Measurements from ENCODE around the gene SPTBN4.
"Not testable (repeated sequence)": the region's sequence is repeated elsewhere in the genome, so short reads cannot be mapped to it uniquely, and the experiment has no call there.

SPTBN4 gene

DNA sequence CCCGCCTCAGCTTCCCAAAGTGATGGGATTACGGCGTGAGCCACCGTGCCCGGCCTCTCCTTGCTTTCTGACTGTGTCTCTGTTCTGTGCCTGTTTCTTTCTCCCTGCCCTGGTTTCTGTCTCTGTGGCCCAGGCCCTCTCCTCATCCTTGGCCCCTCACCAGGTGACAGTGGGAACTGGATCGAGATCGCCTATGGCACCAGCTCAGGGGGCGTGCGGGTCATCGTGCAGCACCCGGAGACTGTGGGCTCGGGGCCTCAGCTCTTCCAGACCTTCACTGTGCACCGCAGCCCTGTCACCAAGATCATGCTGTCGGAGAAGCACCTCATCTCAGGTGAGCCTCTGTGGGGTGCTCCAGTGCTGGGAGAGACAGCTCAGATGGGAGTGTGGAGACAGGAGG lies 119.8 kb downstream of the SPTBN4 start:
- TF ChIP-seq, protein P1, sequence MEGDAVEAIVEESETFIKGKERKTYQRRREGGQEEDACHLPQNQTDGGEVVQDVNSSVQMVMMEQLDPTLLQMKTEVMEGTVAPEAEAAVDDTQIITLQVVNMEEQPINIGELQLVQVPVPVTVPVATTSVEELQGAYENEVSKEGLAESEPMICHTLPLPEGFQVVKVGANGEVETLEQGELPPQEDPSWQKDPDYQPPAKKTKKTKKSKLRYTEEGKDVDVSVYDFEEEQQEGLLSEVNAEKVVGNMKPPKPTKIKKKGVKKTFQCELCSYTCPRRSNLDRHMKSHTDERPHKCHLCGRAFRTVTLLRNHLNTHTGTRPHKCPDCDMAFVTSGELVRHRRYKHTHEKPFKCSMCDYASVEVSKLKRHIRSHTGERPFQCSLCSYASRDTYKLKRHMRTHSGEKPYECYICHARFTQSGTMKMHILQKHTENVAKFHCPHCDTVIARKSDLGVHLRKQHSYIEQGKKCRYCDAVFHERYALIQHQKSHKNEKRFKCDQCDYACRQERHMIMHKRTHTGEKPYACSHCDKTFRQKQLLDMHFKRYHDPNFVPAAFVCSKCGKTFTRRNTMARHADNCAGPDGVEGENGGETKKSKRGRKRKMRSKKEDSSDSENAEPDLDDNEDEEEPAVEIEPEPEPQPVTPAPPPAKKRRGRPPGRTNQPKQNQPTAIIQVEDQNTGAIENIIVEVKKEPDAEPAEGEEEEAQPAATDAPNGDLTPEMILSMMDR (IDR thresholded peaks at IDR 0.05; ENCODE audit: borderline replicate concordance, insufficient read depth, low read depth, low read length): no peak
- H3K4me3 ChIP-seq (ENCODE audit: low read depth, low read length): no peak overlapping the region

DNA sequence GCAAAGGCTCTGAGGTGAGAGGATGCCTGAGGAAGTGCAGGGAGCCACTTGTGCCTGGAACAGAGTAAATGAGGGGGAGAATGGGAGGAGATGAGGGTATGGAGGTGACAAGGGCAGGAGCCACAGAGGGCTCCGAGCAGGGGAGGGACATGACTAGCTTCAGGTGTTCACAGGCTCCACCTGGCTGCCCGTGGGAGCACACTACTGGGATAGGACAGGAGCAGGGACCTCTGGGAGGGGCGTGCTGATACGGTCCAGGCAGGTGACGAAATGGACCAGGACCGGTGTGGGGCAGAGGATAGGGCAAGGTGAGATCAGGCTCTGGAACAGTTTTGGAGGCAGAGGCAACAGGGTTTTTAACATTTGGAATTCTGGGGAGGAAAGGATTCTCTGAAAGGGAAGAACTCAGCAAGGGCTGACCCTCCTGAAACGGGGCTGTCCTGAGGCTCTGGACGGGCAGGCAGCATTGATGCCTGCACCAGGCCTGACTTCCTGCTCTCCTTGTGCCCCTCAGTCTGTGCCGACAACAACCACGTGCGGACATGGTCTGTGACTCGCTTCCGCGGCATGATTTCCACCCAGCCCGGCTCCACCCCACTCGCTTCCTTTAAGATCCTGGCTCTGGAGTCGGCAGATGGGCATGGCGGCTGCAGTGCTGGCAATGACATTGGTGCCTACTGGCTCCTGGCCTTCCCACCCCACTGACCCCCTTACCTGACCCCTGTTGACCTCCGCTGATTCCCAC lies 121.5 kb downstream of the SPTBN4 start:
- TF ChIP-seq, protein P1 (IDR thresholded peaks at IDR 0.05; ENCODE audit: borderline replicate concordance, insufficient read depth, low read depth, low read length): no peak

DNA sequence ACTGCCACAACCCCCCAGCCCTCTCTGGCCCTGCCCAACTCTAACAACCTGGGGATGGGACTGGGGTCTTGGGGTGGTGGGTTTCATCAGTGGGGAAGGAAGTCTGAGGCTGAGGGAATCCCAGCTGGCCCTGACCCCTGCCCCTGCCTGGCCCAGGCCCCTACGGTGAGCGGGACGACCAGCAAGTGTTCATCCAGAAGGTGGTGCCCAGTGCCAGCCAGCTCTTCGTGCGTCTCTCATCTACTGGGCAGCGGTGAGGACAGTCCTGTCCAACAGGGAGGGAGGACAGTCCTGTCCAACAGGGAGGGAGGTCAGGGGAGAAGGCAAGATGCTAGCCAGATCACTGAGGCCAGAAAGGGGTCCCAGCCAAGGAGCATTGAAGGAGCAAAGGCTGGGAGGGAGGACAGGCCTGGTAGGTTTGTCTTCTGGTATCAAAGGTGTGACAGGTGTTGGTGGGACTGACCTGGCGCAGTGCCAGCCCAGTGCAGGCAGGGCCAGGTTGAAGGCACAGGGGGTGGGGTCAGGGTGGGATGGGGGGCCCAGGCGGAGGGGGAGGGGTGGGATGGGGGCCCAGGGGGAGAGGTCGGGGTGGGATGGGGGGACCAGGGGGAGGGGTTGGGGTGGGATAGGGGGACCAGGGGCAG lies 122.2 kb downstream of the SPTBN4 start:
- TF ChIP-seq, protein P1 (IDR thresholded peaks at IDR 0.05; ENCODE audit: borderline replicate concordance, insufficient read depth, low read depth, low read length): no peak
- H3K4me3 ChIP-seq (ENCODE audit: low read depth, low read length): no peak overlapping the region

More for the DNA sequence above, 121.5 kb downstream of the SPTBN4 start:
- H3K4me3 ChIP-seq (ENCODE audit: low read depth, low read length): no peak overlapping the region

DNA sequence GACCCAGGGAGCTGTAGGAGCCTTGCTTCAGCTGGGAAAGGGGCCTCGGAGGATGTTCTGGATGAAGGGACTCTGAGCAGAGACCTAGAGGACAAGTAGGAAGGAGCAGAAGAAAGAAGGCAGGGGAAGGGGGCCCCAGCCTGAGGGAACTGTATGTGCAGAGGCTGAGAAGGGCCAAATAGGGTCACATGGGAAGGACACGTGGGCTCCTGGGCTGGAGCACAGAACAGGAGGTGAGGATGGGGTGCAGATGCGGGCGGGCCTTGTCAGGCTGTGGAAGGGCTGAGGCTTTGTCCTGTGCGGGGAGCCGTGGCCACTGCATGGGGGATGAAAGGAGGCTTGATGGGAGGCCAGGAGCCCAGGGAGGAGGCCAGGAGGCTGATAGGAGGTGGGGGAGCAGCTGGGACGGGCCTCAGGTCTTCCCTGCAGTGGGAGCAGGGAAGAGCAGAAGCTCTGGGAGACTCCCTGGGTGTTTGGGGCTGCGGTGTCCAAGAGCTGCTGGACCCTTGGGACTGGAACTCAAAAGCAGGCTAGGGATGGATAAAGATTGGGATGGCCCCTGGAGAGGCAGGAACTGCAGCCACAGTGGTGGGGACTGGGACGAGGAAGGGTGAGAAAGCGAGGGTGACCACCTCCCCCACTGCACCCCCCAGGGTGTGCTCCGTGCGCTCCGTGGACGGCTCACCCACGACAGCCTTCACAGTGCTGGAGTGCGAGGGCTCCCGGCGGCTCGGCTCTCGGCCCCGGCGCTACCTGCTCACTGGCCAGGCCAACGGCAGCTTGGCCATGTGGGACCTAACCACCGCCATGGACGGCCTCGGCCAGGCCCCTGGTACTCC lies 123.0 kb downstream of the SPTBN4 start:
- H3K4me3 ChIP-seq (ENCODE audit: low read depth, low read length): no peak overlapping the region
- TF ChIP-seq, protein P1 (IDR thresholded peaks at IDR 0.05; ENCODE audit: borderline replicate concordance, insufficient read depth, low read depth, low read length): no peak

DNA sequence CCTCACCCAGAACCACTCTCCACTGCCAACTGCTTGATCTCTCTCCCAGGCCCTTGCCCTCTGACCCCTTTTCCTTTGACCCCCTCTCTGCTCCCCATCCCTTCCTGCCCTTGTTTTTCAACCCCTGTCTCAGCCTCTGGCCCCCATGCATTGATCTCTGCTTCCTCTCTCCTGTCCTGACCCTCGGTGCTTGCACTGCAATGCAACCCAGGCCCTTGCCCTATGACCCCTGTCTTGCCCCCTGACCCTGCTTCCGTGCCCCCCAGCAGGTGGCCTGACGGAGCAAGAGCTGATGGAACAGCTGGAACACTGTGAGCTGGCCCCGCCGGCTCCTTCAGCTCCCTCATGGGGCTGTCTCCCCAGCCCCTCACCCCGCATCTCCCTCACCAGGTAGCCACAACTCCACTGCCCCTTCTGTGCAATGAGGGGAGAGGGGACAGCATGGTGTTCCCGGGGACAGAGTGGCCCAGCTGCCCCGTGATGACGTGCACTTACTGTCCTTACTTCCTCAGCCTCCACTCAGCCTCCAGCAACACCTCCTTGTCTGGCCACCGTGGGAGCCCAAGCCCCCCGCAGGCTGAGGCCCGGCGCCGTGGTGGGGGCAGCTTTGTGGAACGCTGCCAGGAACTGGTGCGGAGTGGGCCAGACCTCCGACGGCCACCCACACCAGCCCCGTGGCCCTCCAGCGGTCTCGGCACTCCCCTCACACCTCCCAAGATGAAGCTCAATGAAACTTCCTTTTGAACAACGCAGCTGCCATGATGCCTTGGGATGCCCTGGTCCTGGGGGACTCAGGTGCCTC lies 123.9 kb downstream of the SPTBN4 start:
- TF ChIP-seq, protein P1 (IDR thresholded peaks at IDR 0.05; ENCODE audit: borderline replicate concordance, insufficient read depth, low read depth, low read length): no peak
- H3K4me3 ChIP-seq (ENCODE audit: low read depth, low read length): no peak overlapping the region

DNA sequence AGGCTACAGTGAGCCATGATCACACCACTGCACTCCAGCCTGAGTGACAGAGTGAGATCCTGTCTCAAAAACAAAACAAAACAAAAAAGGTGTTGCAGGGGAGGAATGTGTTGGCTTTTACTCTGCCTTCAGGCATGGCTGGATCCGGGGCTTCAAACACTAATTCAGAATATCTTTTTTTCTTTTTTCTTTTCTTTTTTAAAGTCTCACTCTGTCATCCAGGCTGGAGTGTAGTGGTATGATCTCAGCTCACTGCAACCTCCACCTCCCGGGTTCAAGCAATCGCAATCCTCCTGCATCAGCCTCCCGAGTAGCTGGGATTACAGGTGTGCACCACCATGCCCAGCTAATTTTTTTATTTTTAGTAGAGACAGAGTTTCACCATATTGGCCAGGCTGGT lies 124.9 kb downstream of the SPTBN4 start:
- H3K4me3 ChIP-seq (ENCODE audit: low read depth, low read length): not testable (repeated sequence)

DNA sequence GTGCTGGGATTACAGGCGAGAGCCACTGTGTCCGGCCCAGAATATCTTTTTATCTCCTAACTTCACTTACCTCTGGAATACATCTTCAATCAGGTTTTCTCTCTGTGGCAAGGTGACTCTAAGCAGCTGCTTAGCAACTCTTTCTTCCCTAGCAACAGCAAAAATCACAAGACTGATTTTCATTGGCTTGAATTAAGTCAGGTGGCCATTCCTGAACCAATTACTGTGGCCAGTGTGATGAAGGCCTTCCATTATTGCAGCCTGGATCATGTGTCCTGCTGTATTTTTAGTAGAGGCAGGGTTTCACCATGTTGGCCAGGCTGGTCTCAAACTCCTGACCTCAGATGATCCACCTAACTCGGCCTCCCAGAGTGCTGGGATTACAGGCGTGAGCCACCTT lies 125.4 kb downstream of the SPTBN4 start:
- TF ChIP-seq, protein P1 (IDR thresholded peaks at IDR 0.05; ENCODE audit: borderline replicate concordance, insufficient read depth, low read depth, low read length): no peak
- no peak overlapping the region for H3K4me3 ChIP-seq (ENCODE audit: low read depth, low read length)

Measured in GM12875 (cell line).